GM19351 (cell line): ENCODE results near the gene PDCD1.
"Not testable (repeated sequence)": the region's sequence is repeated elsewhere in the genome, so short reads cannot be mapped to it uniquely, and the experiment has no call there.

Experiments
- ATAC-seq: cut with Tn5 transposase; IDR thresholded peaks from one replicate; pipeline ENCODE4 v1.9.1; 2021; ENCODE audit warnings: mild to moderate bottlenecking, moderate library complexity; ENCODE audit not compliant: unreplicated experiment

Gene PDCD1

GRCh38 chr2:241835611-241836010, 23.1 kb downstream of the PDCD1 start:
- ATAC-seq, result no peak

GRCh38 chr2:241834527-241835210, 24.0 kb downstream of the PDCD1 start:
- no peak for ATAC-seq

GRCh38 chr2:241833756-241834526, 24.8 kb downstream of the PDCD1 start:
- ATAC-seq, result not testable (repeated sequence)

- ATAC-seq, result no peak
Observed at GRCh38 chr2:241833101-241833663, 25.5 kb downstream of the PDCD1 start.

GRCh38 chr2:241827394-241827793, 31.3 kb downstream of the PDCD1 start:
- no peak for ATAC-seq

GRCh38 chr2:241823531-241824437, 34.9 kb downstream of the PDCD1 start:
- ATAC-seq, result not testable (repeated sequence)

GRCh38 chr2:241822264-241822623, 36.5 kb downstream of the PDCD1 start:
- ATAC-seq, result no peak

GRCh38 chr2:241821460-241822263, 37.0 kb downstream of the PDCD1 start:
- no peak for ATAC-seq

- ATAC-seq, result no peak
Observed at GRCh38 chr2:241820625-241821384, 37.9 kb downstream of the PDCD1 start.

- not testable (repeated sequence) for ATAC-seq
Observed at GRCh38 chr2:241819947-241820624, 38.6 kb downstream of the PDCD1 start.

- ATAC-seq, result no peak
Observed at GRCh38 chr2:241818943-241819270, 39.8 kb downstream of the PDCD1 start.

GRCh38 chr2:241818229-241818942, 40.3 kb downstream of the PDCD1 start:
- ATAC-seq, result no peak

GRCh38 chr2:241817821-241818215, 40.9 kb downstream of the PDCD1 start:
- ATAC-seq, result not testable (repeated sequence)

GRCh38 chr2:241817126-241817820, 41.4 kb downstream of the PDCD1 start:
- no peak for ATAC-seq

GRCh38 chr2:241816431-241817121, 42.1 kb downstream of the PDCD1 start:
- no peak for ATAC-seq

GRCh38 chr2:241815477-241816430, 42.9 kb downstream of the PDCD1 start:
- no peak for ATAC-seq
